Lower leg skin (tissue), 4 donors: ENCODE measurements around the gene KCNH5. TPM values are rescaled to one million over a fixed set of nuclear protein-coding genes. Genes with fewer than 3 reads are reported as not detected.

ENCODE experiments used
- DNase-seq, 2 donors: peaks; one replicate each; pipeline ENCODE4 v3.0.0-alpha.2; 2019; ENCODE audit warnings: low spot score in 2 of 2
- H3K4me3 ChIP-seq: fragments of 200-600 bp; sonication (generic); 2 replicates; pipeline ENCODE4 v1.5.1; 2017; ENCODE audit warnings: mild to moderate bottlenecking, low read depth; ENCODE audit not compliant: poor library complexity, severe bottlenecking
- POLR2A ChIP-seq, 2 donors: fragments of 450-650 bp; IDR thresholded peaks; one replicate each; pipeline ENCODE4 v1.6.1; 2016 to 2017; ENCODE audit warnings: antibody characterized with exemption in 2 of 2, mild to moderate bottlenecking in 1 of 2, moderate library complexity in 1 of 2
- WGBS, 2 donors: methylation state at CpG; one replicate each; pipeline ENCODE4 v1.1.5; 2018; 5-methylcytosine and 5-hydroxymethylcytosine counted together
- intact Hi-C: fragments of 100-400 bp; cut with DNase I; formaldehyde crosslinking; loops from one replicate; pipeline ENCODE4 v1.15.0; 2023; ENCODE audit warnings: low total_unique reads
- total RNA-seq, 4 donors: library from RNA; depleted of rRNA; stranded (reverse); fragments of >200 nt; gene quantifications; one replicate each; pipeline ENCODE4 v1.1.0, GENCODE V29; 2016
- TF ChIP-seq, protein P1 (sequence below), 3 donors: fragments of 450-650 bp; IDR thresholded peaks; one replicate each; pipeline ENCODE4 v1.5.1; 2016; ENCODE audit warnings: antibody characterized with exemption in 3 of 3, mild to moderate bottlenecking in 3 of 3, moderate library complexity in 2 of 3

KCNH5 gene
- total RNA-seq, 4 donors from 2014 or later, result 0.03 TPM; not detected in 3

- no peak for DNase-seq
- intact Hi-C loops, result no loop called here
- H3K4me3 ChIP-seq, result no peak overlapping the region
- TF ChIP-seq, protein P1, sequence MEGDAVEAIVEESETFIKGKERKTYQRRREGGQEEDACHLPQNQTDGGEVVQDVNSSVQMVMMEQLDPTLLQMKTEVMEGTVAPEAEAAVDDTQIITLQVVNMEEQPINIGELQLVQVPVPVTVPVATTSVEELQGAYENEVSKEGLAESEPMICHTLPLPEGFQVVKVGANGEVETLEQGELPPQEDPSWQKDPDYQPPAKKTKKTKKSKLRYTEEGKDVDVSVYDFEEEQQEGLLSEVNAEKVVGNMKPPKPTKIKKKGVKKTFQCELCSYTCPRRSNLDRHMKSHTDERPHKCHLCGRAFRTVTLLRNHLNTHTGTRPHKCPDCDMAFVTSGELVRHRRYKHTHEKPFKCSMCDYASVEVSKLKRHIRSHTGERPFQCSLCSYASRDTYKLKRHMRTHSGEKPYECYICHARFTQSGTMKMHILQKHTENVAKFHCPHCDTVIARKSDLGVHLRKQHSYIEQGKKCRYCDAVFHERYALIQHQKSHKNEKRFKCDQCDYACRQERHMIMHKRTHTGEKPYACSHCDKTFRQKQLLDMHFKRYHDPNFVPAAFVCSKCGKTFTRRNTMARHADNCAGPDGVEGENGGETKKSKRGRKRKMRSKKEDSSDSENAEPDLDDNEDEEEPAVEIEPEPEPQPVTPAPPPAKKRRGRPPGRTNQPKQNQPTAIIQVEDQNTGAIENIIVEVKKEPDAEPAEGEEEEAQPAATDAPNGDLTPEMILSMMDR (IDR thresholded peaks at IDR 0.05), result no peak
- no peak for TF ChIP-seq POLR2A (IDR thresholded peaks at IDR 0.05)
Observed at GRCh38 chr14:62847168-62847567, 198.1 kb downstream of the KCNH5 start.

DNA sequence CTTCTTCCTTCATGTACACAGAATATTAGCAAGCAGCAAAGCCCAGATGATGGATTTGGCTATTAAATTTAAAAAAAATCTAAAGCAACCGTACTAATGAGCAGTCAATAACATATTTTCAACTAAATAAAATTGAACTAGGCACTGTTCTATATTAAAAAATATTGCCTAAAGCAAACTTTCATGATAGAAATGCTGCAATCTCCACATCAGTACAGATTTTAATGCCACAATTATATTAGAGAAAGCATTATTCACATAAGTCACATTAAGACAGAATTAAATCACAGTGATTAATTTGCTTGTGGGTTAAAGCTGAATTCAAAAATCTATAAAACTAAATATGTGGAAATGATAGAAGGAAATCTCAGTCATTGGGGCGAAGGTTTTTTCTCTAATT is 200.7 kb downstream of the KCNH5 start:
- no peak for DNase-seq
- 72 to 77% methylated on average over 2 of the region's 2 CpGs for WGBS, 2 donors
- TF ChIP-seq POLR2A (IDR thresholded peaks at IDR 0.05), result no peak
- TF ChIP-seq, protein P1 (IDR thresholded peaks at IDR 0.05), result no peak
- H3K4me3 ChIP-seq, result no peak overlapping the region
- intact Hi-C loops, result no loop called here

GRCh38 chr14:62824086-62824485 is 221.2 kb downstream of the KCNH5 start:
- TF ChIP-seq, protein P1 (IDR thresholded peaks at IDR 0.05), result no peak
- TF ChIP-seq POLR2A (IDR thresholded peaks at IDR 0.05), result no peak
- DNase-seq, result no peak
- 59 to 70% methylated on average over 2 of the region's 2 CpGs for WGBS, 2 donors
- intact Hi-C loops, result no loop called here
- H3K4me3 ChIP-seq, result no peak overlapping the region

DNA sequence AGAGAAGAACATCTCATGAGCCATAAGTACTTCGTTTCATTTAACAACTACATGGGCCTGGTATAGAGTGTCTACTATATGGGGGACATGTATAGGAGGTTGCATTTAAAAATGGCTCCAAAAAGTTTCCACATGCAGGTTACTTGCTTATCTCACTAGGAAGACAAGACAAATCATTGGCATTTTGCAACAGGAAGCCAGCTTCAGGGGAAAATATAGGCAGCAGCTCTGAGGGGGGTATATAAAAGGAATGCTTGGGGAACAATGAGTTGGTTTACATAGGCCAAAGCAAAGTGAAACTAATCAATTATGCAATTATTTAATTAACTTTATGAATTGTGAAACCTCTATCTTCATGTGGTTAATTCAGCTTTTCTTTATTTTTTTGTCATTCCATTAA is 225.3 kb downstream of the KCNH5 start:
- intact Hi-C loops, result no loop called here
- WGBS, 2 donors, result 75 to 77% methylated on average over 1 of the region's 1 CpG
- TF ChIP-seq POLR2A (IDR thresholded peaks at IDR 0.05), result no peak
- TF ChIP-seq, protein P1 (IDR thresholded peaks at IDR 0.05), result no peak
- H3K4me3 ChIP-seq, result no peak overlapping the region
- no peak for DNase-seq

- H3K4me3 ChIP-seq, result no peak overlapping the region
- intact Hi-C loops, result no loop called here
- WGBS, 2 donors, result 79 to 81% methylated on average over 4 of the region's 4 CpGs
- no peak for DNase-seq
- TF ChIP-seq, protein P1 (IDR thresholded peaks at IDR 0.05), result no peak
- no peak for TF ChIP-seq POLR2A (IDR thresholded peaks at IDR 0.05)
Observed at GRCh38 chr14:62807636-62808035, 237.6 kb downstream of the KCNH5 start.

GRCh38 chr14:62800577-62800976 is 244.7 kb downstream of the KCNH5 start:
- intact Hi-C loops, result no loop called here
- TF ChIP-seq, protein P1 (IDR thresholded peaks at IDR 0.05), result no peak
- TF ChIP-seq POLR2A (IDR thresholded peaks at IDR 0.05), result no peak
- no peak overlapping the region for H3K4me3 ChIP-seq
- no peak for DNase-seq
- 61 to 66% methylated on average over 3 of the region's 3 CpGs for WGBS, 2 donors
